IPS-11a (cell line): ENCODE results near the gene RAI14.

Experiments used
- H3K4me3 ChIP-seq: one replicate; pipeline ENCODE4 v1.5.1; 2013; ENCODE audit warnings: low read depth, low read length, control low read depth

RAI14 gene

GRCh38 chr5:34639852-34640626, 16.1 kb upstream of the RAI14 start:
- no peak overlapping the region for H3K4me3 ChIP-seq

GRCh38 chr5:34648039-34648839, 7.9 kb upstream of the RAI14 start:
- no peak overlapping the region for H3K4me3 ChIP-seq

- no peak overlapping the region for H3K4me3 ChIP-seq
Observed at GRCh38 chr5:34648840-34649158, 7.3 kb upstream of the RAI14 start.

- no peak overlapping the region for H3K4me3 ChIP-seq
Observed at GRCh38 chr5:34651791-34652190, 4.3 kb upstream of the RAI14 start.

GRCh38 chr5:34652466-34652865, 3.7 kb upstream of the RAI14 start:
- no peak overlapping the region for H3K4me3 ChIP-seq

GRCh38 chr5:34652914-34653313, 3.2 kb upstream of the RAI14 start:
- H3K4me3 ChIP-seq, result no peak overlapping the region

GRCh38 chr5:34653708-34654107, 2.4 kb upstream of the RAI14 start:
- no peak overlapping the region for H3K4me3 ChIP-seq

- H3K4me3 ChIP-seq, result peak overlapping the region; percentile 83
Observed at GRCh38 chr5:34655354-34655991, 655 bp upstream of the RAI14 start.

GRCh38 chr5:34656700-34657273, 659 bp downstream of the RAI14 start:
- H3K4me3 ChIP-seq, result peak overlapping the region; percentile 83

GRCh38 chr5:34657274-34657921, 1.3 kb downstream of the RAI14 start:
- H3K4me3 ChIP-seq, result peak overlapping the region; percentile 83

- H3K4me3 ChIP-seq, result peak overlapping the region; percentile 83
Observed at GRCh38 chr5:34657988-34658387, 1.9 kb downstream of the RAI14 start.

- H3K4me3 ChIP-seq, result no peak overlapping the region
Observed at GRCh38 chr5:34659168-34659567, 3.0 kb downstream of the RAI14 start.

GRCh38 chr5:34660444-34660843, 4.3 kb downstream of the RAI14 start:
- no peak overlapping the region for H3K4me3 ChIP-seq

GRCh38 chr5:34663771-34664496, 7.8 kb downstream of the RAI14 start:
- H3K4me3 ChIP-seq, result no peak overlapping the region

- no peak overlapping the region for H3K4me3 ChIP-seq
Observed at GRCh38 chr5:34666392-34667080, 10.4 kb downstream of the RAI14 start.

GRCh38 chr5:34667705-34668104, 11.6 kb downstream of the RAI14 start:
- no peak overlapping the region for H3K4me3 ChIP-seq

- H3K4me3 ChIP-seq, result no peak overlapping the region
Observed at GRCh38 chr5:34669931-34670516, 13.9 kb downstream of the RAI14 start.

GRCh38 chr5:34672196-34672595, 16.1 kb downstream of the RAI14 start:
- no peak overlapping the region for H3K4me3 ChIP-seq

GRCh38 chr5:34673463-34674125, 17.5 kb downstream of the RAI14 start:
- H3K4me3 ChIP-seq, result no peak overlapping the region
